Stimulated activated naive CD8-positive, alpha-beta T cell treated with anti-CD3 and anti-CD28 coated beads, Interleukin-15, amount 100 ng/mL, for 72 hours (primary cell): ENCODE measurements around the gene SEMA5A.

Experiments
- ATAC-seq: fragments of 150-1000 bp; cut with Tn5 transposase; 2 replicates; pipeline ENCODE4 v1.10.0; 2021; ENCODE audit warnings: mild to moderate bottlenecking, moderate library complexity
- DNase-seq, 2 donors: peaks; one replicate each; pipeline ENCODE4 v3.0.0; 2021 to 2022
- H3K27ac Mint-ChIP-seq, 2 donors: one replicate each; pipeline ENCODE4 v1.8.0; 2022; ENCODE audit warnings: mild to moderate bottlenecking in 2 of 2, mixed read lengths in 2 of 2, moderate library complexity in 2 of 2
- H3K27me3 Mint-ChIP-seq: one replicate; pipeline ENCODE4 v1.8.0; 2022; ENCODE audit warnings: mixed read lengths
- H3K4me1 Mint-ChIP-seq: one replicate; pipeline ENCODE4 v1.8.0; 2022; ENCODE audit warnings: mild to moderate bottlenecking, mixed read lengths
- H3K4me3 Mint-ChIP-seq, 2 donors: one replicate each; pipeline ENCODE4 v1.8.0; 2022; ENCODE audit warnings: mild to moderate bottlenecking in 2 of 2, mixed read lengths in 2 of 2, moderate library complexity in 1 of 2
- H3K9me3 Mint-ChIP-seq, 2 donors: one replicate each; pipeline ENCODE4 v1.8.0; 2022; ENCODE audit warnings: mixed read lengths in 2 of 2

Gene SEMA5A

DNA sequence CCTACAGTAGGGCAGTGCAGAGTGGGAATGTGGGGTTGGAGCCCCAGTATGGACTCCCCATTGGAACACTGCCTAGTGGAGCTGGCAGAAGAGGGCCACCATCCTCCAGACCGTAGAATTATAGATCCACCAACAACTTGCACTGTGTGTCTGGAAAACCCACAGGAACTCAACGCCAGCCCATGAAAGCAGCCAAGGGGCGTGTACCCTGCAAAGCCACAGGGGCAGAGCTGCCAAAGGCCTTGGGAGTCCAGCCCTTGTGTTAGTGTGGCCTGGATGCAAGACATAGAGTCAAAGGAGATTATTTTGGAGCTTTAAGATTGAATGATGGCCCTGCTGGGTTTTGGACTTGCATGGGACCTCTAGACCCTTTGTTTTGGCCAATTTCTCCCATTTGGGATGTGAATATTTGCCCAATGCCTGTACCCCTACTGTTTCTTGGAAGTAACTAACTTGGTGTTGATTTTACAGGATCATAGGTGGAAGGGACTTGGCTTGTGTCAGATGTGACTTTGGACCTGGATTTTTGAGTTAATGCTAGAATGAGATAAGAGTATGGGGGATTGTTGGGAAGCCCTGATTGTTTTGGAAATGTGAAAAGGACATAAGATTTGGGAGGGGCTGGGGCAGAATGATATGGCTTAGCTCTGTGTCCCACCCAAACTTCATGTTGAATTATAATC, 266.8 kb downstream of the SEMA5A start:
- no peak overlapping the region for H3K4me3 Mint-ChIP-seq
- peaks cover 18 to 32% of the 10 kb centered on the region in 2 donors for H3K9me3 Mint-ChIP-seq
- H3K4me1 Mint-ChIP-seq: no peaks in the 10 kb centered on the region

DNA sequence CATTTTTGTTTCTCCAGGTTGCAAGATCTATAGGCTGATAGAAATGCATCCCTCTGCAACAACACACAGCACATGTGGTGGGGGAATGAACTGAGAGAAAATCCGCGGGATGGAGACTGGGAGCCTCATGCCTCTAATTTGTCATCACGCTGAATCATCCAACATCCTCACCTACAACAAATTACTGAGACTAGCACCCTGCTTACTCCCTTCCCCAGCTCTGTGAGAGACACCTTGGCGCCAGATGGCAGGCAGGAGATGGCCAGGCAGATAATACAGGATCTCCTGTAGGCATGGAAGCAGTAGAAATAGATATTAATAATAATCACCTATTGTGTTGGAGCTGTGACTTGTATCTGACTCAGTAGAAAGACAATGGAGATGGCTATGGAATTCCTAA, 276.9 kb downstream of the SEMA5A start:
- H3K27me3 Mint-ChIP-seq: no peaks in the 10 kb centered on the region
- DNase-seq: no peak
- no peak overlapping the region for H3K27ac Mint-ChIP-seq
- no peak for ATAC-seq
- H3K9me3 Mint-ChIP-seq: peaks cover 15 to 16% of the 10 kb centered on the region in 2 donors
- no peaks in the 10 kb centered on the region for H3K4me1 Mint-ChIP-seq
- no peak overlapping the region for H3K4me3 Mint-ChIP-seq

More for the DNA sequence above, 266.8 kb downstream of the SEMA5A start:
- Mint-ChIP-seq H3K27ac (no peak overlapping the region), H3K27me3 (no peaks in the 10 kb centered on the region)
- ATAC-seq: no peak
- no peak for DNase-seq

DNA sequence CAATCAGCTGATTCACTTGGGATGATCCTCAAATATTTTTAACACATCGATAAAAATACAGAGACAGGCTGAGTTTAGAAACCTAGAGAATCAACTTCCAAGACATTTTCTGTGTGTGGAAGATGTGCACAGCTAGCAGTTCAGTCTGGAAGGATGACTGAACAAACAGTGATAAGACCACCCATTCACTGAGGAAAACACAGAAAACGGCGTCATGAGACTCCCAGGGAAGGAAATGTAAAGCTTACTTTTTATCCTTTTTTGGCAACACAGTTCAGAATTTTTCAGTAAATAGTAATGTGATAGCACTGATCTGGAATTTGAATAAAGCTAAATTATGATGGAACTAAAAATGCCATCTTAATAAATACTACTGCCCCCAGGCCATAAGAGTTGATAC, 277.6 kb downstream of the SEMA5A start:
- H3K4me1 Mint-ChIP-seq: no peaks in the 10 kb centered on the region
- no peaks in the 10 kb centered on the region for H3K27me3 Mint-ChIP-seq
- ATAC-seq (no peak), DNase-seq (no peak)
- H3K4me3 Mint-ChIP-seq: no peak overlapping the region
- H3K27ac Mint-ChIP-seq: no peak overlapping the region
- H3K9me3 Mint-ChIP-seq: peaks cover 13% of the 10 kb centered on the region in 2 donors

DNA sequence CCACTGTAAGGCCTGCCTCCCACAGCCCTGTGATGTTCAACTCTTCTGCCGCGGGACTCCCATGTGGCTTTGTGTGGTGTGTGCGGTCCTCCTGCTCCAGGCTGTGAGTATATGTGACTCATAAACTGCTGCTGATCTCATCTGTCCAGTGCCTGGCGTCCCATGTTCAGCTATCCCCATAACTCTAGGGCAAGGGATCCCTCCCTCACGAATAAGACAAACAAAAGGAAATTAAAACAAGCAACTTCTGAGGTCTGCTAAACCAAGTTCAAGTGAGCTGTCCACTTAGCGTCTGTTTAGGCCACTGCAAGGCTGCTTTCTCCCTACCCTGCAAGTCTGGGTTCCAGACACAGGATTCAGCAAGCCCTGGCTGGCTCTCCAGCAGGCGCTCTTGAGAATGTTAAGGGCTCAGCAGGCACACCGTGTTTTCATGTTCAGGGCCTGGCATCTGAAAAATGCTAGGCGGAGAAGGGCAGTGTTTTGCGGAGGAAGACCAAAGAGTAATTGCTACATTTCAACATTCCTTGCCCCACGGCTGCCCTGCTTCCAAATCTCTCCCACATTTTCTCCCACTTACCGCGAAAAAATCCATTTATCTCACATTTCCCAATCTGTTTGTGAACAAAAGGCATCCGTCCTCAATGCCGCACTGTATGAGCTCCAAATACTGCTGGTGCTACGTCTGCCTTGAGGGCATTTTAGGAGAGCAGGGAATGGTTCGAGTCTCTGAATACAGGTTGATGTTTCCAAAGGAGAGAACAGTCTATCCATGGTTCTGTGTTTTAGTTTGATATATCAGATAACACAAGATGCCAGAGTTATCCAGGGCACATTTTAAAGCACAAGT, 280.2 kb downstream of the SEMA5A start:
- peaks cover 0 to 4% of the 10 kb centered on the region in 2 donors for H3K9me3 Mint-ChIP-seq
- no peaks in the 10 kb centered on the region for H3K4me1 Mint-ChIP-seq
- H3K4me3 Mint-ChIP-seq: no peak overlapping the region
- H3K27ac Mint-ChIP-seq: no peak overlapping the region
- ATAC-seq: no peak
- H3K27me3 Mint-ChIP-seq: no peaks in the 10 kb centered on the region
- no peak for DNase-seq

DNA sequence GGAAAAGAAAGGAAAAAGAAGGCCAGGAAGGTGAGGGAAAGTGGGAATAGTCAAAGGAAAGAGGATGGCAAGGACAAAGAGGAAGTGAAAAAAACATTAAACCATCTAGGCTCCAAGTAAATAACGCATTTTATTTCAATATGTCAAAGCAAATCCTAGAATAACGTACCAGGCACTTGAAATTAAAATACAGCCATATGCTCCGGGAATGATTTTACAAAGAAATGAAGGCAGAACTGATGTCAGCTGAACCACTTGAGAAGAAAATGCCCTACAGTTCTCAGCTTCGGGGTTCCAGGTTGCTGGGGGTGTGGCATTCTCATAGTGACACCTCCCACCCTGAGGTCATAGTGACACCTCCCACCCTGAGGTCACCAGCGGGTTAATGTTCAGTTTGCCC, 281.6 kb downstream of the SEMA5A start:
- DNase-seq (no peak), ATAC-seq (no peak)
- Mint-ChIP-seq H3K4me3 (no peak overlapping the region), H3K27me3 (no peaks in the 10 kb centered on the region), H3K4me1 (no peaks in the 10 kb centered on the region), H3K27ac (no peak overlapping the region), H3K9me3 (no peaks in the 10 kb centered on the region)

DNA sequence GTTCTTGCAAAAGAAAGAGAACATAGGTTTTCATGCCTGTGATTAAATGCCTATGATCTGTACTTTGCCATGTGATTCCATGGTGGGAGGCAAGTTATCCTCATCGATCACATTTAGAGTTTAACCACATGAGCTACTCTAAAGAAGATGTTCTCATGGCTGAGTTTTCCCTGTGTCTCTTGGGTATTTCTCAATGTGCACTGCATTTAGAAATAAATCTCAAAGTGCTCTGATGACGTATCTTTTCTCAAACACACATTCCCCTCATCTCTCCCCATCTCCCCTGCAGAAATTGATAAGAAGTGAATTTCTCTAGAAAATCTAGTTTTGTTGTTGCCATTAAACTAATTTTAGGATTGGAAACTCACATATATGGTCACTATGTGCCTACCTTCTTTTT, 282.2 kb downstream of the SEMA5A start:
- no peaks in the 10 kb centered on the region for H3K9me3 Mint-ChIP-seq
- H3K27ac Mint-ChIP-seq: no peak overlapping the region
- ATAC-seq (no peak), DNase-seq (no peak)
- no peaks in the 10 kb centered on the region for H3K27me3 Mint-ChIP-seq
- H3K4me3 Mint-ChIP-seq: no peak overlapping the region
- H3K4me1 Mint-ChIP-seq: no peaks in the 10 kb centered on the region

DNA sequence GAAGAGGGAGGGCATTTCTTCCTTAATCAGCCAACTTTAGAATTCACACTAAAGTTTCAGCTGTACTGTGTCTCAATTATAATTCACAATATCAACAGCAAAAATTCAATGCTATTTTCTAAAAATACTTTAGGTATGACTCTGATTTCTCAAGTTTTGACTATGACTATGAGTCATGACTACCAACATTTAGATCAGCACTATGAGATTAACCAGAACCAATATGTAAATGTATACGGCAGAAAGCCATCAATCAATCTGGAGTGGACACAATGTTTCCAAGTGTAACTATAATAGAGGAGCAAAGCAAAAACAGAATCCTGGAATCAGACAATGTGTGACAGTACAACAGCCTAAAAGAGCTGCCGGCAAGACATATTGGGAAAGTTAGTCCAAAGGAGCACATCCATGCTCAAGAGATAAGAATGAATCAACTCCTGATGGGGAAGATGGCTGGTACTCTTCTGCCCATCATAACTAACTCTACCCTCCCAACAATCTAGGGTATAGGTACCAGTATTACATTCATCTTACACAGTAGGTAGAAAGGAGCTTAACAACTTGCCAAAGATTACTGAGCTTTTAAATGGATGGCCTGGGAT, 294.4 kb downstream of the SEMA5A start:
- ATAC-seq: no peak

DNA sequence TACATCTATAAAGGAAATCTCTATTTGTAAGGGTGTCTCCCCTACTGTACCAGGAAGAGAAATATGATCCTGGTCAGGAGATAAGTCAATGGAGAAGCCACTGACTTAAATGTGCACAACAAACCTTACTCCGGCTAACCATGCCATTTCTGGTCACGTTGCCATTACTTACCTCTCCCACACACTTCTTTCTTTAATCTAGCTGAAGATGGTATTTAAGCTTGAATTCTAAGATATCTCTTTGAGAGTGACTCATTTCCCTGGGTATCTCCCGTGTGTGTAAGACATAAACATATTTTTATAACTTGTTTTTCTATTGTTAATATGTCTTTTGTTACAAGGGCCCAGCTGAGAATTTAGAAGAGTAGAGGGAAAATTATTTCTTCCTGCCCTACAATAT, 296.6 kb downstream of the SEMA5A start:
- Mint-ChIP-seq H3K27me3 (no peaks in the 10 kb centered on the region), H3K9me3 (peaks cover 9% of the 10 kb centered on the region in 2 donors), H3K4me1 (no peaks in the 10 kb centered on the region), H3K4me3 (no peak overlapping the region), H3K27ac (no peak overlapping the region)
- DNase-seq: no peak
- ATAC-seq: no peak

More for the DNA sequence above, 294.4 kb downstream of the SEMA5A start:
- no peak overlapping the region for H3K27ac Mint-ChIP-seq
- H3K27me3 Mint-ChIP-seq: no peaks in the 10 kb centered on the region
- peaks cover 14 to 22% of the 10 kb centered on the region in 2 donors for H3K9me3 Mint-ChIP-seq
- no peaks in the 10 kb centered on the region for H3K4me1 Mint-ChIP-seq
- H3K4me3 Mint-ChIP-seq: no peak overlapping the region
- no peak for DNase-seq

DNA sequence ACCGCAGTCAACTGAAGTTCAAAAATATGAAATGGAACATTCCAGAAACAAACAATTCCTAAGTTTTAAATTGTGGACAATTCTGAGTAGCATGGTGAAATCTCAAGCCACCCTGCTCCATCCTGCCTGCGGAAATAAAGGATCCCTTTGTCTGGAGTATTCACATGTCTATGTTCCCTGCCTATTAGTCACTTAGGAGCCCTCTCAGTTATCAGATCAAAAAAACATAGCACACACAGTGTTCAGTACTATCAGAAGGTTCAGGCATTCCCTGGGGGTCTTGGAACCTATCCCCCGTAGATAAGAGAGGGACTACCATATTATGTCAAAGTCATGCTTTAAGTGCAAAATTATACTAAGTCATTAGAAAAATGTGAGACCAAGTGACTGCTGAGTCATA, 300.8 kb downstream of the SEMA5A start:
- no peaks in the 10 kb centered on the region for H3K27me3 Mint-ChIP-seq
- H3K4me1 Mint-ChIP-seq: no peaks in the 10 kb centered on the region
- no peak overlapping the region for H3K27ac Mint-ChIP-seq
- peaks cover 5 to 8% of the 10 kb centered on the region in 2 donors for H3K9me3 Mint-ChIP-seq
- no peak overlapping the region for H3K4me3 Mint-ChIP-seq
- no peak for ATAC-seq
- no peak for DNase-seq

DNA sequence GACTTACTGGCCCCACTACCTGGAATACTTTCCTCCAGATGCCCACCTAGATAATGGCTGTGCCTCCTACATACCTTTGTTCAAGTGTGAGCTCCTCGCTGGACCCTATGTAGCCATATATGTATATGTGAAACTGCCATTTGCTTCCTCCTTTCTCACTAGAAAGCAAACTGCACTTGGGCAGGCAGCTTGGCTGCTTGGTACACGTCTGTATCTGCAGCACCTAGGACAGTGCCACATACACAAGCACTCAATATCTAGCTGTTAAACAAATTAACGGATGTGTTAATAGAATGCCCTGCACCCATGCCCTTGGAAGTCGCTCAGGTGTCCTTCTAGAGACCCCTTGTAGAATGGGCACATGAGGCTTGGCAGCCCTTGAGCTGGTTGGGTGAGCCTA, 301.5 kb downstream of the SEMA5A start:
- Mint-ChIP-seq H3K27me3 (no peaks in the 10 kb centered on the region), H3K27ac (no peak overlapping the region), H3K4me1 (no peaks in the 10 kb centered on the region), H3K9me3 (peaks cover 0 to 2% of the 10 kb centered on the region in 2 donors), H3K4me3 (no peak overlapping the region)
- DNase-seq: no peak
- ATAC-seq: no peak

DNA sequence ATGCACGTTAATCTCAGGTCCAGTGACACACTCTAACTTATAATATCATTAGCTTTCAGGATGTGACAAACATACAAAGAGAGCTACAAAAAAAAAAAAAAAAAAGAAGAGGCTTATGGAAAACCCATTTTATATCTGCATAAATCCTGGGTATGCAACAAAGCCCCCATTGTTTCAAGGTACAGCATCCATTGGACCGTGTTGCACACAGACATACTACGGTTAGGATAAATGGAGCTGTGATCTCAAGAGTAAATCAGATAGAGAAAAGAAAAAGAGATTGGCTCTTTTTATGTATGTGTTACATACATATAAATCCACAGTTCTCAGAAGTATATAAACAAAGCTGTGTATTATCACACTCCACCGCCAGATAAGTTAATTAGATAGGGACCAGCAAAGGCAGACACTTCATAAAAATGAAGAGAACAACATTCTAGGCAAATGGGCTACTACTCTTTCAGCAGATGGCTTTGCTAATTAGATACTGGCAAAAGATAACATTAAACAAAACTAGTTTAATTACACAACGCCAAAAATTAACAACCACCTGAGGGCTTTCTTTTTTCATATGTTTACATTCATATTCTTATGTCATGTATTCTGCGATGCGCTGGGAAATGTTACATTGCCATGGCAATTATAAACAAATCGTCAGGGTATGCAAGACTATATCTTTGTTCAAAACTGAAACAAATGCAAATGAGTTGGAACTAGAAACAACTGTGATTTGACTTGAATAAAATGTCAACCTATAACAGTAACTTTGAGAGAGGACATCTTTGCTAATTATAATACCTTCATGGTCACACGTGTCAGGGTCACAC, 304.2 kb downstream of the SEMA5A start:
- Mint-ChIP-seq H3K27ac (no peak overlapping the region), H3K9me3 (peaks cover 0 to 3% of the 10 kb centered on the region in 2 donors), H3K4me1 (no peaks in the 10 kb centered on the region), H3K27me3 (no peaks in the 10 kb centered on the region), H3K4me3 (no peak overlapping the region)
- ATAC-seq: no peak
- no peak for DNase-seq

DNA sequence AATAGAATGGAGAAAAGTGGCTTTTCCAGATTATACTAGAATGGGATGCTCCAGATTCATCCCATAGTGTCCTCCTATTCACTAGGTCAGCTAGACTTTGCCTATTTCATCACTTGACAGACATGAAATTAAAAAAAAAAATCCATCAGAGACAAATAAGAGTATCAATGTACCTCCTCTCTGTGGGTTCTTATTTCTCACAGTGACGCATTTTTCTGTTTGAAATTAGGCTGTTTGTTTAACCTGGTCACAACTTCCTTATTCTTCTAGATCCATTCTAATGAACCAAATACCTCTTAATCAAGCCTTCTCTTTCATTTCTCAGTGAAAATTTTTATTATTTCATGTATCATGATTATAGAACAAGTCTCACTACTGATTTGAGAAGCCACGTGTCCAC, 305.4 kb downstream of the SEMA5A start:
- Mint-ChIP-seq H3K4me3 (no peak overlapping the region), H3K27me3 (no peaks in the 10 kb centered on the region), H3K4me1 (no peaks in the 10 kb centered on the region), H3K27ac (no peak overlapping the region), H3K9me3 (peaks cover 0 to 7% of the 10 kb centered on the region in 2 donors)
- DNase-seq (no peak), ATAC-seq (no peak)

DNA sequence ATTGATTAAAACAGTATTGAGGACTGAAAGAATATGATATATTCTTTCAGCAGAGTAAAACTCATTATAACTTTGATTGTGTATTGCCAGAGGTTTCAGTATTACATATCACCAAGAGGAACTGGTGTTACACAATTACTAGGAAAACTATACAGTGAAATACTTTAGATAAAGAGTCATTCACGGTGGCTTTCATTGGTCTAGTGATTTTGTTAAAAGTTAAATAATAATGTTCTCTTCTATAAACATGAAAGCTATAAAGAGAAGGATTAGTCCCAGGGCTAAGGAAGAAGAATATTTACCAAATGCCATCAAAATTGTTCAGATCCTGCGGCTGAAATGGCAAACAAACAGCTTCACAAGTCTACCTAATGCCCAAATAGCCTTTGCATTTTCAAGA, 306.2 kb downstream of the SEMA5A start:
- Mint-ChIP-seq H3K9me3 (peaks cover 0 to 7% of the 10 kb centered on the region in 2 donors), H3K27ac (no peak overlapping the region), H3K4me1 (no peaks in the 10 kb centered on the region), H3K4me3 (no peak overlapping the region), H3K27me3 (no peaks in the 10 kb centered on the region)
- ATAC-seq (no peak), DNase-seq (no peak)

DNA sequence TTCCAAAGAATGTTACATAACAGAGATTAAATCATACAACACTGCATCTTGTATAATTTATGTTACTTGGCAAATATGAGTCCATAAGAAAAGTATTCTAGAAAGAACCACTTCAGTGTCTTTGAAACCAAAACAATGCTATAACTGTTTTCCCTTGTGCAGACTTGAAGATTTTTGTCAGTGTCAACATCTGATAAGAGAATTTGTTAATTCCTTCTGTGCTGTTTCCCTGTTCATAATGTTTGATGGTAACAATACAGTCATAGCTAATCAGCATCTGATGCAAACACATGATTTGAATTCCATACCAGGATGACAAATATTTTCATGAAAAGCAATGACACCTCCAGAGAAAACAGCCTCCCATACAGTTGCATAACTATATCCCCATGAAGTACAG, 306.8 kb downstream of the SEMA5A start:
- DNase-seq: no peak
- Mint-ChIP-seq H3K27me3 (no peaks in the 10 kb centered on the region), H3K4me3 (no peak overlapping the region), H3K9me3 (peaks cover 0 to 7% of the 10 kb centered on the region in 2 donors), H3K4me1 (no peaks in the 10 kb centered on the region), H3K27ac (no peak overlapping the region)
- ATAC-seq: no peak

DNA sequence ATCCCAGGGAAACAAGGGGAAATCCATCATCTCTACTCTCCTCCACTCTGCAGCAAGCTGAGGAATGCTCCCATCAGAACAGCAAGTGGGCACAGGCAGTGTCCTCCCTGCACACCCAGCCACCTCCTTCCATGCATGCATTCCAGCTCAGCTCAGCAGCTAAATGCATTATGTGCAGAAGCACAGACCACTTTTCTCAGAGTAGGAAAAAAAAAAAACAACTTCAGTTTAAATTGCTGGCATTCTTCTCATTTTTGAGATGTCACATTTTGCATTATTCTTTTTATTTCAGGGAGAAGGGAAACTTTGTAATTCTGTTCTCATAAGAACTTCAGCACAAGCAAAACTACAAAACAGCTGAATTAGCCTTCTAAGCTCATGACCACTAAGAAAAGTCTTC, 312.2 kb downstream of the SEMA5A start:
- H3K27me3 Mint-ChIP-seq: no peaks in the 10 kb centered on the region
- no peak for DNase-seq
- no peak for ATAC-seq
- H3K27ac Mint-ChIP-seq: no peak overlapping the region
- no peak overlapping the region for H3K4me3 Mint-ChIP-seq
- H3K4me1 Mint-ChIP-seq: no peaks in the 10 kb centered on the region
- H3K9me3 Mint-ChIP-seq: peaks cover 9 to 28% of the 10 kb centered on the region in 2 donors
